Body of pancreas (tissue), 4 donors: ENCODE measurements around the gene TACR1.

ENCODE experiments used
- CTCF ChIP-seq, 7 experiments: fragments of 450-650 bp in 4 of 7; fragments of 200-600 bp in 3 of 7; sonication (generic) in 3 of 7; IDR thresholded peaks; one replicate each; pipeline ENCODE4 v1.5.1; 2016 to 2019; ENCODE audit warnings: antibody characterized with exemption in 7 of 7
- POLR2A ChIP-seq, 3 donors: fragments of 450-650 bp; IDR thresholded peaks; one replicate each; pipeline ENCODE4 v1.6.1; 2016; ENCODE audit warnings: antibody characterized with exemption in 3 of 3, mild to moderate bottlenecking in 2 of 3

GRCh38 chr2:75138528-75138927 is 60.8 kb downstream of the TACR1 start:
- TF ChIP-seq CTCF (IDR thresholded peaks at IDR 0.05) (no peak), POLR2A (IDR thresholded peaks at IDR 0.05) (no peak)
